A549 (cell line): ENCODE measurements around the gene EHD2. TPM values are rescaled to one million over a fixed set of nuclear protein-coding genes. Genes with fewer than 3 reads are reported as not detected.
"Not testable (repeated sequence)": the region's sequence is repeated elsewhere in the genome, so short reads cannot be mapped to it uniquely, and the experiment has no call there.

Experiments used
- ATAC-seq, 2 experiments: fragments of 200-7000 bp in 1 of 2; fragments of >200 bp in 1 of 2; cut with Nextera tagmentation in 1 of 2; cut with Tn5 transposase in 1 of 2; 3 replicates each; pipeline versions ENCODE4 v1.8.0 to v1.9.1; 2018 to 2020; ENCODE audit warnings: mild to moderate bottlenecking in 1 of 2, moderate library complexity in 1 of 2
- CTCF ChIA-PET: fragments of 300-600 bp; sonication (Branson Sonifier 250); formaldehyde crosslinking; extraction: SDS; loops from one replicate; lab custom pipeline; 2021; ENCODE audit warnings: antibody characterized with exemption, inconsistent platforms; lab: Yijun Ruan, JAX
- POLR2A ChIA-PET: fragments of 350-600 bp; formaldehyde crosslinking; extraction: SDS; loops from one replicate; lab custom pipeline; 2021; ENCODE audit warnings: antibody characterized with exemption, inconsistent platforms; lab: Yijun Ruan, JAX
- DNase-seq, 2 experiments: peaks; one replicate each; pipeline versions ENCODE4 v3.0.0 to v3.0.0-alpha.2; 2011 to 2016; ENCODE audit warnings: low read depth in 1 of 2, low spot score in 1 of 2
- FAIRE-seq: peaks from 2 replicates; lab custom pipeline; 2011; peaks lifted over from hg19 to GRCh38; lab: Jason Lieb, UNC
- H3K27ac ChIP-seq, 2 experiments: fragments of >200 bp; sonication (Bioruptor Twin); formaldehyde crosslinking; 3 replicates each; pipeline ENCODE4 v1.5.1; 2016 to 2017
- H3K4me1 ChIP-seq: fragments of >200 bp; sonication (Bioruptor Twin); formaldehyde crosslinking; 3 replicates; pipeline ENCODE4 v1.6.1; 2016
- H3K4me2 ChIP-seq: fragments of >200 bp; sonication (Bioruptor Twin); formaldehyde crosslinking; 3 replicates; pipeline ENCODE4 v1.6.1; 2016
- H3K4me3 ChIP-seq: fragments of >200 bp; sonication (Bioruptor Twin); formaldehyde crosslinking; 3 replicates; pipeline ENCODE4 v1.5.1; 2016
- H3K9me3 ChIP-seq: fragments of >200 bp; sonication (Bioruptor Twin); formaldehyde crosslinking; 3 replicates; pipeline ENCODE4 v1.6.1; 2016
- BCL3 ChIP-seq: fragments of >200 bp; sonication (Bioruptor Twin); formaldehyde crosslinking; IDR thresholded peaks from 3 replicates; pipeline ENCODE4 v1.6.1; 2016
- BHLHE40 ChIP-seq: IDR thresholded peaks from 2 replicates; pipeline ENCODE4 v1.6.1; 2012; ENCODE audit warnings: low read depth, low read length, inconsistent platforms
- CBX8 ChIP-seq: fragments of 200-600 bp; sonication (generic); IDR thresholded peaks from 2 replicates; pipeline ENCODE4 v1.6.1; 2016
- ELK1 ChIP-seq: fragments of 150-350 bp; IDR thresholded peaks from 2 replicates; pipeline ENCODE4 v1.6.1; 2014; ENCODE audit warnings: low read depth, mild to moderate bottlenecking, low read length
- EP300 ChIP-seq, 2 experiments: fragments of >200 bp; sonication (Bioruptor Twin); formaldehyde crosslinking; IDR thresholded peaks; 2 replicates in 1 of 2; 3 replicates in 1 of 2; pipeline ENCODE4 v1.6.1; 2016 to 2017
- FOSB ChIP-seq: fragments of 250-450 bp; sonication (Bioruptor Pico); IDR thresholded peaks from 2 replicates; pipeline ENCODE4 v1.5.0; 2020; ENCODE audit warnings: mild to moderate bottlenecking, moderate library complexity
- FOXS1 ChIP-seq: fragments of 250-450 bp; sonication (Bioruptor Pico); IDR thresholded peaks from 2 replicates; pipeline ENCODE4 v1.5.0; 2020; ENCODE audit warnings: mild to moderate bottlenecking, moderate library complexity
- GATA3 ChIP-seq: IDR thresholded peaks from 2 replicates; pipeline ENCODE4 v1.6.1; 2012; ENCODE audit warnings: borderline replicate concordance
- HMGXB4 ChIP-seq: fragments of 250-450 bp; sonication (Bioruptor Pico); IDR thresholded peaks from 2 replicates; pipeline ENCODE4 v1.5.0; 2021; ENCODE audit warnings: mild to moderate bottlenecking, moderate library complexity, borderline replicate concordance
- JUNB ChIP-seq: fragments of >200 bp; sonication (Bioruptor Twin); formaldehyde crosslinking; IDR thresholded peaks from 2 replicates; pipeline ENCODE4 v1.6.1; 2016
- MAZ ChIP-seq: fragments of 150-350 bp; IDR thresholded peaks from 2 replicates; pipeline ENCODE4 v1.6.1; 2014; ENCODE audit warnings: antibody characterized with exemption, low read depth, low read length, borderline replicate concordance
- PHF8 ChIP-seq: fragments of 200-600 bp; sonication (generic); IDR thresholded peaks from 2 replicates; pipeline ENCODE4 v1.6.1; 2016; ENCODE audit warnings: low read depth, mild to moderate bottlenecking, antibody characterized with exemption, moderate library complexity, borderline replicate concordance
- RAD21 ChIP-seq, 2 experiments: fragments of >200 bp in 1 of 2; sonication (Bioruptor Twin) in 1 of 2; formaldehyde crosslinking in 1 of 2; IDR thresholded peaks in 1 of 2; conservative IDR thresholded peaks in 1 of 2; 2 replicates in 1 of 2; 3 replicates in 1 of 2; pipeline ENCODE4 v1.6.1; 2012 to 2018; ENCODE audit warnings: inconsistent platforms in 1 of 2
- RCOR1 ChIP-seq: fragments of 150-350 bp; IDR thresholded peaks from 2 replicates; pipeline ENCODE4 v1.6.1; 2014; ENCODE audit warnings: antibody characterized with exemption, low read length, low read depth
- REST ChIP-seq: fragments of 200-600 bp; sonication (generic); IDR thresholded peaks from 2 replicates; pipeline ENCODE4 v1.6.1; 2016; ENCODE audit warnings: antibody characterized with exemption, mild to moderate bottlenecking, moderate library complexity
- SMC3 ChIP-seq: fragments of >200 bp; sonication (Bioruptor Twin); formaldehyde crosslinking; IDR thresholded peaks from 3 replicates; pipeline ENCODE4 v1.6.1; 2018; ENCODE audit warnings: inconsistent platforms
- SREBF2 ChIP-seq: fragments of 450-650 bp; IDR thresholded peaks from 2 replicates; pipeline ENCODE4 v1.6.1; 2014; ENCODE audit warnings: mild to moderate bottlenecking, moderate library complexity
- TFCP2L1 ChIP-seq: fragments of 250-450 bp; sonication (Bioruptor Pico); IDR thresholded peaks from 2 replicates; pipeline ENCODE4 v1.5.0; 2021; ENCODE audit warnings: mild to moderate bottlenecking
- USF2 ChIP-seq: fragments of 450-650 bp; IDR thresholded peaks from 2 replicates; pipeline ENCODE4 v1.6.1; 2014; ENCODE audit warnings: antibody characterized with exemption
- ZNF302 ChIP-seq: fragments of 250-450 bp; sonication (Bioruptor Pico); IDR thresholded peaks from 2 replicates; pipeline ENCODE4 v1.9.0; 2021; ENCODE audit warnings: inconsistent platforms, mild to moderate bottlenecking, moderate library complexity
- WGBS: methylation state at CpG from one replicate; pipeline ENCODE4 v1.1.6; 2017; ENCODE audit errors: missing lambda C conversion rate; 5-methylcytosine and 5-hydroxymethylcytosine counted together
- polyA plus RNA-seq, 4 experiments: library from polyadenylated mRNA; depleted of rRNA in 3 of 4; stranded (reverse); fragments of >200 nt; fragmentation: RNase III in 1 of 4; extraction: RNeasy Plus Mini Kit Qiagen cat#74134 plus additional on column Dnase treatment in 1 of 4; gene quantifications; 2 replicates in 3 of 4; 3 replicates in 1 of 4; pipeline ENCODE4 v1.2.3, GENCODE V29; 2011 to 2017

The EHD2 gene
- polyA plus RNA-seq, 2 of the 4 experiments (the other 2 are of a cell fraction): 32.3 to 105 TPM

- no peak for TF ChIP-seq ELK1
- no peak for TF ChIP-seq SMC3
- TF ChIP-seq USF2: no peak
- TF ChIP-seq TFCP2L1 (CRISPR knock-in tag): peak; percentile 84
- peak; percentile 96; the same call in 2 of the 3 replicates for TF ChIP-seq BCL3
- no peak for TF ChIP-seq CBX8
- TF ChIP-seq PHF8: peak; percentile 90
- peak; percentile 95 for TF ChIP-seq FOSB (CRISPR knock-in tag)
- TF ChIP-seq ZNF302: peak; percentile 92
- TF ChIP-seq EP300 (IDR thresholded peaks at IDR 0.05): no peak
- peak; percentile 92 for TF ChIP-seq FOXS1 (CRISPR knock-in tag)
- no peak for TF ChIP-seq BHLHE40
- peak; percentile 73; the same call in 1 of the 2 replicates for TF ChIP-seq HMGXB4
- no peak for TF ChIP-seq JUNB
- TF ChIP-seq GATA3: no peak
- TF ChIP-seq RCOR1: no peak
- peak; percentile 41; the same call in 1 of the 2 replicates for TF ChIP-seq MAZ
- no peak; the same call in 1 of the 2 replicates for TF ChIP-seq REST
- no peak for TF ChIP-seq RAD21 (conservative IDR thresholded peaks at IDR 0.05 in 1 of 2, IDR thresholded peaks at IDR 0.05 in 1 of 2)
- TF ChIP-seq SREBF2: no peak
These were observed 32.0 kb downstream of the EHD2 start, which contains the start of gene NOP53 (continued) for GRCh38 chr19:47745010-47745901.

GRCh38 chr19:47746129-47746528 lies 32.9 kb downstream of the EHD2 start:
- Histone ChIP-seq H3K4me3 (peak overlapping the region; percentile 56), H3K27ac (peak overlapping the region; percentile 95 to 96), H3K4me2 (peak overlapping the region; percentile 72), H3K4me1 (peaks cover 33% of the 10 kb centered on the region)
- H3K9me3 ChIP-seq, FAIRE-seq, DNase-seq, ATAC-seq: not testable (repeated sequence)
- 62% methylated on average over 17 of the region's 17 CpGs for WGBS
- CTCF ChIA-PET: interaction anchor here (0.7 to 42.0 kb wide), 7 partner anchors 10 to 310 kb away, joined by 3 to 1389 read pairs (median 5); partner anchors contain the start of gene EHD2
- POLR2A ChIA-PET: interaction anchor here (0.6 to 4.5 kb wide), 7 partner anchors 10 to 34 kb away, joined by 3 to 69 read pairs (median 6); partner anchors contain the start of gene EHD2
